Breast epithelium (tissue), 4 donors: ENCODE measurements around the gene PMFBP1. TPM values are rescaled to one million over a fixed set of nuclear protein-coding genes. Genes with fewer than 3 reads are reported as not detected.
"Not testable (repeated sequence)": the region's sequence is repeated elsewhere in the genome, so short reads cannot be mapped to it uniquely, and the experiment has no call there.

Source experiments
- DNase-seq, 2 donors: peaks; one replicate each; pipeline ENCODE4 v3.0.0-alpha.2; 2019; ENCODE audit warnings: low spot score in 2 of 2
- H3K27ac ChIP-seq, 2 donors: fragments of 200-600 bp; sonication (generic) in 1 of 2; one replicate each; pipeline ENCODE4 v1.5.1; 2016 to 2019; ENCODE audit warnings: mild to moderate bottlenecking in 1 of 2
- H3K27me3 ChIP-seq, 2 donors: fragments of 200-600 bp; sonication (generic) in 1 of 2; one replicate each; pipeline versions ENCODE4 v1.5.1 to v1.6.0; 2017 to 2019; ENCODE audit warnings: control low read depth in 1 of 2, mild to moderate bottlenecking in 1 of 2
- H3K36me3 ChIP-seq: fragments of 200-600 bp; one replicate; pipeline ENCODE4 v1.5.1; 2019
- H3K4me1 ChIP-seq, 2 donors: fragments of 200-600 bp; sonication (generic); one replicate each; pipeline ENCODE4 v1.5.1; 2016 to 2019; ENCODE audit warnings: control low read depth in 1 of 2
- H3K4me3 ChIP-seq, 3 donors: fragments of 200-600 bp; sonication (generic); 1 replicate in 2 of 3; 2 replicates in 1 of 3; pipeline ENCODE4 v1.5.1; 2016 to 2019; ENCODE audit warnings: mild to moderate bottlenecking in 3 of 3, moderate library complexity in 2 of 3
- H3K9me3 ChIP-seq, 2 donors: fragments of 200-600 bp; sonication (generic) in 1 of 2; one replicate each; pipeline ENCODE4 v1.5.1; 2016 to 2019; ENCODE audit warnings: control low read depth in 1 of 2
- CTCF ChIP-seq, 3 donors: fragments of 450-650 bp; IDR thresholded peaks; one replicate each; pipeline ENCODE4 v1.5.1; 2016 to 2017; ENCODE audit warnings: antibody characterized with exemption in 3 of 3, mild to moderate bottlenecking in 3 of 3, moderate library complexity in 3 of 3
- POLR2A ChIP-seq: fragments of 450-650 bp; IDR thresholded peaks from one replicate; pipeline ENCODE4 v1.6.1; 2016; ENCODE audit warnings: antibody characterized with exemption, mild to moderate bottlenecking, moderate library complexity
- POLR2AphosphoS5 ChIP-seq, 3 donors: sonication (generic); formaldehyde crosslinking; IDR thresholded peaks; one replicate each; pipeline ENCODE4 v1.6.1; 2017; ENCODE audit warnings: antibody characterized with exemption in 3 of 3
- intact Hi-C: fragments of 100-400 bp; cut with DNase I; formaldehyde crosslinking; loops from one replicate; pipeline ENCODE4 v1.15.1; 2023; ENCODE audit warnings: low total_unique reads
- total RNA-seq, 3 donors: library from RNA; depleted of rRNA; stranded (reverse); fragments of >200 nt; gene quantifications; one replicate each; pipeline ENCODE4 v1.1.0, GENCODE V29; 2016

The PMFBP1 gene
- total RNA-seq, 3 donors from 2014 or later = 0.33 to 2.2 (median 1.8) TPM

- no peak for DNase-seq
- peaks cover 6% of the 10 kb centered on the region for H3K36me3 ChIP-seq
- intact Hi-C loops = no loop called here
- no peaks in the 10 kb centered on the region for H3K27me3 ChIP-seq
- no peaks in the 10 kb centered on the region for H3K9me3 ChIP-seq
- H3K4me1 ChIP-seq = peaks cover 9 to 19% of the 10 kb centered on the region in 2 donors
- no peak overlapping the region for H3K4me3 ChIP-seq
- TF ChIP-seq POLR2AphosphoS5 (IDR thresholded peaks at IDR 0.05) = no peak
- no peak for TF ChIP-seq CTCF (IDR thresholded peaks at IDR 0.05)
- TF ChIP-seq POLR2A = no peak
- no peak overlapping the region for H3K27ac ChIP-seq
These were observed 80.7 kb downstream of the PMFBP1 start for GRCh38 chr16:72091217-72091616.

GRCh38 chr16:72085002-72085401 lies 87.0 kb downstream of the PMFBP1 start:
- Histone ChIP-seq H3K27ac (no peak overlapping the region), H3K36me3 (peaks cover 9% of the 10 kb centered on the region), H3K4me3 (no peak overlapping the region), H3K4me1 (no peaks in the 10 kb centered on the region), H3K9me3 (no peaks in the 10 kb centered on the region), H3K27me3 (no peaks in the 10 kb centered on the region)
- DNase-seq = no peak
- TF ChIP-seq POLR2A = no peak
- intact Hi-C loops = no loop called here

- TF ChIP-seq CTCF (IDR thresholded peaks at IDR 0.05) (no peak), POLR2A (no peak), POLR2AphosphoS5 (IDR thresholded peaks at IDR 0.05) (no peak)
- Histone ChIP-seq H3K27ac (no peak overlapping the region), H3K9me3 (no peaks in the 10 kb centered on the region), H3K4me3 (no peak overlapping the region), H3K4me1 (no peaks in the 10 kb centered on the region), H3K36me3 (peaks cover 9% of the 10 kb centered on the region), H3K27me3 (no peaks in the 10 kb centered on the region)
- no peak for DNase-seq
- intact Hi-C loops = no loop called here
These were observed 87.5 kb downstream of the PMFBP1 start for GRCh38 chr16:72084445-72084844.

GRCh38 chr16:72083778-72084404 lies 88.1 kb downstream of the PMFBP1 start:
- TF ChIP-seq POLR2AphosphoS5 (IDR thresholded peaks at IDR 0.05) = no peak
- no peak for TF ChIP-seq POLR2A
- no peak for TF ChIP-seq CTCF (IDR thresholded peaks at IDR 0.05)
- intact Hi-C loops = no loop called here
- H3K27me3 ChIP-seq = no peaks in the 10 kb centered on the region
- H3K36me3 ChIP-seq = peaks cover 9% of the 10 kb centered on the region
- H3K4me3 ChIP-seq = no peak overlapping the region
- H3K27ac ChIP-seq = no peak overlapping the region
- H3K9me3 ChIP-seq = no peaks in the 10 kb centered on the region
- H3K4me1 ChIP-seq = no peaks in the 10 kb centered on the region
- no peak for DNase-seq

- H3K4me3 ChIP-seq, H3K36me3 ChIP-seq, H3K27me3 ChIP-seq, H3K9me3 ChIP-seq, DNase-seq, H3K27ac ChIP-seq, intact Hi-C loops, H3K4me1 ChIP-seq: not testable (repeated sequence)
These were observed 94.8 kb downstream of the PMFBP1 start for GRCh38 chr16:72076991-72077706.

GRCh38 chr16:72075067-72075466 lies 96.9 kb downstream of the PMFBP1 start:
- DNase-seq, H3K4me1 ChIP-seq, H3K27me3 ChIP-seq, intact Hi-C loops, H3K4me3 ChIP-seq, H3K36me3 ChIP-seq, H3K27ac ChIP-seq, H3K9me3 ChIP-seq: not testable (repeated sequence)
